ENCODE data around the gene FZD10.
A peak's percentile ranks its signal among the peaks of the same experiment; 100 is the strongest.

FZD10 gene

GRCh38 chr12:130118181-130118580 is 44.1 kb upstream of the FZD10 start:
- no peak overlapping the region for H3K4me3 ChIP-seq (ENCODE audit: low read length)
- DNase-seq (ENCODE audit: low read depth) = no peak
- TF ChIP-seq CTCF (IDR thresholded peaks at IDR 0.05; ENCODE audit: insufficient read depth, low read depth, low read length, missing control alignments) = no peak

GRCh38 chr12:130119241-130119861 is 42.9 kb upstream of the FZD10 start:
- peak; percentile 22 for DNase-seq (ENCODE audit: low read depth)
- H3K4me3 ChIP-seq (ENCODE audit: low read length) = no peak overlapping the region
- TF ChIP-seq CTCF (IDR thresholded peaks at IDR 0.05; ENCODE audit: insufficient read depth, low read depth, low read length, missing control alignments) = no peak

GRCh38 chr12:130120012-130120805 is 42.1 kb upstream of the FZD10 start:
- no peak for TF ChIP-seq CTCF (IDR thresholded peaks at IDR 0.05; ENCODE audit: insufficient read depth, low read depth, low read length, missing control alignments)
- no peak overlapping the region for H3K4me3 ChIP-seq (ENCODE audit: low read length)
- no peak for DNase-seq (ENCODE audit: low read depth)

- DNase-seq (ENCODE audit: low read depth) = no peak
Observed at GRCh38 chr12:130121226-130122000, 40.9 kb upstream of the FZD10 start.

GRCh38 chr12:130122356-130122755 is 39.9 kb upstream of the FZD10 start:
- DNase-seq (ENCODE audit: low read depth) = no peak
- TF ChIP-seq CTCF (IDR thresholded peaks at IDR 0.05; ENCODE audit: insufficient read depth, low read depth, low read length, missing control alignments) = no peak
- H3K4me3 ChIP-seq (ENCODE audit: low read length) = no peak overlapping the region

More at GRCh38 chr12:130121226-130122000, 40.9 kb upstream of the FZD10 start:
- TF ChIP-seq CTCF (IDR thresholded peaks at IDR 0.05; ENCODE audit: insufficient read depth, low read depth, low read length, missing control alignments) = no peak
- H3K4me3 ChIP-seq (ENCODE audit: low read length) = no peak overlapping the region

GRCh38 chr12:130124106-130124505 is 38.2 kb upstream of the FZD10 start:
- H3K4me3 ChIP-seq (ENCODE audit: low read length) = no peak overlapping the region
- no peak for DNase-seq (ENCODE audit: low read depth)
- TF ChIP-seq CTCF (IDR thresholded peaks at IDR 0.05; ENCODE audit: insufficient read depth, low read depth, low read length, missing control alignments) = no peak

All from epithelial cell of esophagus (primary cell).